HG02840 (cell line): ENCODE measurements around the gene SGO2.
"Not testable (repeated sequence)": the region's sequence is repeated elsewhere in the genome, so short reads cannot be mapped to it uniquely, and the experiment has no call there.

ENCODE experiments used
- ATAC-seq: cut with Tn5 transposase; IDR thresholded peaks from one replicate; pipeline ENCODE4 v1.9.1; 2021; ENCODE audit warnings: mild to moderate bottlenecking, moderate library complexity, moderate number of reproducible peaks; ENCODE audit not compliant: unreplicated experiment, low FRiP score

The SGO2 gene

DNA sequence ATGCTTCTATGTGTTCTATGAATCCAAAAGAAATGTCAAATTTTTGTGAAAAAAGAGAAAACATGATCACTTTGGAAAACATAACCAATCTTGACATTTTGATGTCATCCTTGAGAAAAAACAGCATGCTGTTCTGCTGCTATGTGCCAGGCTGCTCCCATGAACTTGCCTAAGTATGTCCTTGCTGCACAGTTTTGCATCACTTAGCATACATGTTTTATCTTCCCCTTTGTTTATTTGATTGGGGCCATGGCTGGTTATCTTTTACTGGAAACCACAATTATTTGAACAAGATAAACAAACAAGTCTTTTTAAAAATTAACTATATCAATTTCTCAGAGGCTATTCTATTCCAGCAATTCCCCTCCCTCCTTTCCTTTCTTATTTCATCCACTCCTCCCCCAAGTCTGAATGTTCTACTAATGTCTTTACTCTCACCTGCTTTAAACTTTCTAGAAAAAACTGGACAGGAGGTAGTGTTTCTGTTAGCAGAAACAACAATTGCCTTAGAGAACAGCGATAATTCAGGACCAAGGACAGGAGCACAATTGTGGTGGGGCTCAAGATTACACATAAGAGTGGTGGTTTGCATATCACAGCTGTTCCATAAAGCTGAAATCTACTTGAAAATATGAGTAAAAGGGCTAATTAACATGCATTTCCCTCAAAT, 66.5 kb downstream of the SGO2 start:
- no peak for ATAC-seq

DNA sequence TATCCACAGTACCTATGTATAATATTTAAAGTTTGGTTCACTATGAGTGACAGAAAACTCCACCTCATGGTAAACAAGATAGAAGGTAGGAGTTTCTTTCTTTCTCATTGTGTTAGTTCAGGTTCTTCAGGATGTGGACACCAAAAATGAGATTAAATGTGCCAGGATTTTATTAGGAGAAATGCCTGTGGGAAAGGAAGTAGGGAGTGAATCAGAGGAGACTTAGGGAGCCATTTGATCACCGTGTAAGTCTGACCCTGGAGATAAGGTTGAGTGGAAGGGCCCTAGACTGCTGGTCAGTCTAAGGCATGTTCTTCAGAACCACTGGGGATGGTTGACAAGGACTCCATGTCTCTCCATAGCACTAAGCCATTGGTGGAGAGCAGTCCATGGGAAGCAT, 67.9 kb downstream of the SGO2 start:
- no peak for ATAC-seq

- ATAC-seq = no peak
Measured at GRCh38 chr2:200595913-200596312, 69.9 kb downstream of the SGO2 start.

- no peak for ATAC-seq
Measured at GRCh38 chr2:200596774-200597570, 71.0 kb downstream of the SGO2 start.

DNA sequence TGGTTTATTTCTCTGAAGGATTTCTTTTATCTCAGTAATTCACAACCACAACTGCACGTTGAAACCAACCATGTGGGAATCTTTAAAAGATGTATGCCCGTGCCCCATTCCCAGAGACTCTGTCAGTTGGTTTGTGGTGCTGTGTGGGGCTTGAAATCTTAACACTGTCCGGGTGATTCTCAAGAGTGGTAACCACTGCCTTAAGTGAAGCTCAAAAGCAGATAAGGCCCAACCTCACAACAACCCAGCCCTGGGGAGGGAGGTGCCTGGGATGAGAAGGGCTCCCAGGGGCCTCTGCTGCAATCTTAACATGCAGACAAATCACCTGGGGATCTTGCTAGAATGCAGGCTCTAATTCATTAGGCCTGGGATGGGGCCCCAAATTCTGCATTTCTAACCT, 73.2 kb downstream of the SGO2 start:
- ATAC-seq = no peak

DNA sequence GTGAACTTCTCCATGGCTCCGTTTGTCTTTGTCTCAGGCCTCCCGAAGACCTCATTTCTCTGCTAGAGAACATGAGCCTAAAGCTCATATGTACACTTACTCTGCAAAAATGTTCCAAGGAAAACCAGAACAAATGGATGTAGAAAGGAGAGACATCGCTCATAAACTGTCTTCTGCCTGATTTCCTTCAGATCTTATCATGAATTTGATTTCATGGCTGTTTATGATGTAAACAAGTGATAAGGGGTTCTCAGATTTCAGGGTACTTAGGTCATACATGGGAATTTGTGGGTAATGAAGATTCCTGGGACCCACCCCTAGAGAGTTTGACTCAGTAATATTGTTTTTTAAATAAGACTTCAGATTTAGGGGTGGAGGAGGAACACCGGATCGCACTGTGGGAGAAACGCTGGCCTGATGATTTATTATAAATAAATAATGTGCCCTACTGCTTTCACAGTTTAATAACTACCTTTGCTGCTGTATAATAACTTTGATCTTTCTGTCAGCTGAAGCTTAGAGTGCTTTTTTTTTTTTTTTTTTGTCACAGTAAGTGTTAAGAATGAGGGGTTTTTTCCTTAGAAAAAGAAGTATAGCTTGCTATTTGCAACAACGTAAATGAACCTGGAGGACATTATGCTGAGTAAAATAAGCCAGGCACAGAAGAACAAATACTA, 74.7 kb downstream of the SGO2 start:
- no peak for ATAC-seq

DNA sequence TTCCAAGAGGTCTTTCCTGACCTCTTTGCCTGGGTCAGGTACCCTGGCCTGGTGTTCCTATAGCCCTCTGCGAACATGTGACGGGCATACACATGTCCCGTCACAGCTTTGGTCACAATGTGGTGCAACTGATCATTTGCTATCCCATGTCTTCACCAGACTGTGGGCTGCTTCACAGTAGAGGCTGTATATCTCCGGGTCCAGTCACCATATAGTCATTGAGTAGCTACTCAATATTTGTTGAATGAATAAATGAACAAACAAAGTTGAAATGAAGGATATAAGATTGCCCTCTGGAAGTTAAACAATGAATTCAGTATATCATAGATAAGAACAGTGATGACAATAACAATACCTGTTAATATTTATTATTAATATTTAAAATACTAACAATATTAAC, 76.6 kb downstream of the SGO2 start:
- ATAC-seq = no peak

DNA sequence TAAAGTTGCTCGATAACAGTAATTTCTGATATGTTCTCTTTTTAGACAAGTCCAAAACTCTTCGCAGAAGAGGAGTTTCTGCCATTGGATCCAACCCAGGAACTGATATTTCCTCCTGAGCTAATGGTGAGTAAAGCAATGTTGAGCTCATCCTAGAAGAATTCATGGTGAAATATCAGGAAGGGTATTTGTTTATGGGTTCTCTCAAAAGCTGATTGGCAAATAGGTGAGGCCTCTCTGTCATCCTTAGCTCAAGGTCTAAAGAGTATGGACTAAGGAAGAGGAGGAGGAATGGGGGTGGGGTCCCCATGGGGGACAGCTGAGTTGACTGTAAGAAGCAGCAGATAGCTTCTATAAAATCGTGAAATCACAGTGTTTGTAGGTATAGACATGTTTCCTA, 78.0 kb downstream of the SGO2 start:
- no peak for ATAC-seq

DNA sequence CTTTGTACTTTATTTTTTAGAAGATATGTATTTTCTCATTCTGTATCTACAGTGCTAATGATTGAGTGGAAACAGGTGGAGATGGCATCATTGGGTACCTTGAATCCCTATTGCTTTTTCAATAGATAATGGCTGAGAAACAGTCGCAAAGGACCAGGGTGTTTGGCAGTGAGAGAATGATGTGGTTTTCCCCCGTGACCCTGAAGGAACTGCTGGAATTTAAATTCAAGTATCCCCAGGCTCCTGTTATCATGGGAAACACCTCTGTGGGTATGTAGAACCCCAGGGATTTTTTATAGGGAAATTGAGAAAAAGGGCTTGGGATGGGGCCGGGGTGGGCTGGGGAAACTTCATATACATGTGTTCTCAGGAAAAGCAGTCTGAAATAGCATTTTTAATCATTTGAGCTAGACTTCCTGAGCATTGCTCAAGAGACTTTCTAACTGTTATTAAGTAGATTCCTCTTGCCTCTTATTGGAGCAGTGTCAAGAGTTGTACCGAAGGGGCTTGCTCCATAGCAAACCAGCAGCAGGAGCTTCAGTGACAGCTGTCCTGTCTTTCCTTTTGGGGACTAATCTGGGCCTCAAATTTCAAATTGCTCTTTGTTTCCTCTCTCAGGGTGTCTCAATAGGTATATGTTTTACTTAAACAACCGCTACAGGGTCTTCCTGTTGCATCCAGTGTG, 78.7 kb downstream of the SGO2 start:
- ATAC-seq = no peak

DNA sequence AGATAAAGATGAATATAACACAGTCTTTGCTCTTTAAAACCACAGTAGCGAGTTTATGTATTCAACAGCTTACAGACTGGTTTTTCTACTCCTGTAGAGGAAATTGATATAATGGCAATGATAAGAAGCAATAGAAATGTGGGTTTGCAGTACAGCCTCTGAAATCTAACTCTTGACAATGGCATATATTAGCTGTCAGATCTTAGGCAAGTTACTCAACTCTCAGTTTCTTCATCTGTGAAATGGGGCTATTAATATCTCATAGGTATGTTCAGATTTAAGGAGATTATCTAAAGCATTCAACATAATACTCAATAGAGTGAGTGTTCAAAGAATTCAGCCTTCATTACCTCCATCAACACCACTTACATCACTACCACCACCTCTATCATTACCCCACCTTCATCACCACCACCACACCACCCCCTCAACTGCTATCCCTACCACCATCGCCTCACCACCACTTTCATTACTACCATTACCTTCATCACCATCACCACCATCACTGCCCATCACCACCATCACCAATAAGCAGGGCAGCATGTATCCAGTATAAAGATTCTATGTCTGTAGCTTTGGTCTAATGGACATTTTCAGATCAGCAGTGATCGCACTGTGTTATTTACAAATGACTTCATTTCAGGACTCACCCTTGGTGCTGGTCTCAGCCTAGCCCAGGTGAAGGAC, 82.5 kb downstream of the SGO2 start:
- ATAC-seq = no peak

DNA sequence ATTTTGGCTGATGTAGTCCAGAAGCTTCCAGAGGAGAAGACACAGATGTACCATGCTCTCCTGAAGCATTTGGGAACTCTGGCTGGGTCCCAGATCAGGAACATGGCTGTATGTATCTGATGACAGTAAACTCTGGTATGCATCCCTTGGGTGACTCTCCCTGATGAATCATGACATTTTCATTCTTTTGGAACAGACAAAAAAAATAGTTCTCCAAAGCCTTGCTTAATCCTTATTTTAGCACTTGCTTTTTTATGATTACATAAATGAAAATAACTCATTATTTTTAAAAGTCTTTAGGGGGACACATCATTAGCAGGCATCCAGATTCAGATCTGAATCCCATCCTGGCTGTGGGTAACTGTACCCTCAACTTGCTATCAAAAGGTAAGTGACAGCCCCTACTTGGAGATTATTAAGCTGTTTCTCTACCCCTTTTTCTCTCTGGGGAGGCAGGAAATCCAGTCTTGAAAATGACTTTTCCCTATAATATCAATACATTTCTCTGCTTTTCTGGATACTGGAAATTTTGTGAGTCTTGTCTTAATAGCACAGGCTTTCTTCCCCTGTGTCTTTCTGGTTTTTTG, 83.1 kb downstream of the SGO2 start:
- ATAC-seq = no peak

GRCh38 chr2:200610217-200610616, 84.2 kb downstream of the SGO2 start:
- not testable (repeated sequence) for ATAC-seq

DNA sequence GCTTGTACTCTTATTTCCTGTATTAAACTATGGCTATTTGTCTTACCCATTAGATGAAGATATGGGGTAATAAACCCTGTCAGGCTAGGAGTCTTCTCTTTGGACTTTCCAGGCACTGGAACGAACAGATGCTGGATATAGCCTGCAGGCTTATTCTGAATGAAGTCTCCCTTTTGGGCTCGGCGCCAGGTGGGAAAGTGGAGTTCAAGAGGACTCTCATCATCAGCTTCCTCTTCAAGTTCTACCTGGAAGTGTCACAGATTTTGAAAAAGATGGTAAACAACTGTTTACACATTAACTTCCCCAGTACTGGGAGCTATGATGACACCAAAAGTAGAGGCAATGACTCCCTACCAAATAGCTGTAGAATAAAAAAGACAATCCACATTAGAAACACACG, 87.7 kb downstream of the SGO2 start:
- ATAC-seq = no peak

- ATAC-seq = no peak
Measured at GRCh38 chr2:200614249-200614648, 88.2 kb downstream of the SGO2 start.

DNA sequence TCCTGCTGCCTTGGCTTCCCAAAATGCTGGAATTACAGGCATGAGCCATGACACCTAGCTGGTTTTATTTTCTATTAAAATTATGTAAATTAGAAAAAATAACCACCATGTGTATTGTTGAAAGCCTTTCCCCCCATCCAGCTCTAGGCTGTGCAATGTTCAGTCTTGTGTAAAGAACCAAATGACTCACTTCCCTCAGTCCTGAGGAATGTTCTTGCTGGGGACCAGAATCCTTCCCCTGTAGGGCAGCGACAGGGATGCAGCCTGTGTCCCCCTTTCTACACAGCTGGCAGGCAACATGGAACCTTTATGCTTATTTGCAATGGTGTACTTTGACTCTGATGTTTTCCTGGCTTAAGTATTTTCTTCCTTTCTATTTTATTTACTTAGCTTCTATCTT, 89.2 kb downstream of the SGO2 start:
- no peak for ATAC-seq

DNA sequence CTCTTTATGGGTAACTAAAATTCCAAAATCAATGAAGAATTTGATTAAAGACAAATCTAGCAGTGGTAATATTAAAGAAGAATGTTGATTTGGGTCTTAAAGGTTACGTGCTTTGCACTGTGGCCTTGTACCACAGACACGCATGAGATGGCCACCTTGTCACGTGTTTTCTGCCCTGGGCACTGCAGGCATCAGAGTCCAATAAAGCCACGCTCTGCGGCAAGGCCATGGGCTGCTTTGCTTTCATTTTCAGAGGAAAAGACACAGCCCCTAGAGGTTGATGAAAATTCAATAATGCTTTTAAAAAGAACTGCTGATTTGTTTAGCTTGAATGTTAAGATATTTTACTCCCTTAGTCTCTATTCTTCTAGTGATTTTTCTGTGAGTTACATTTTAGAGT, 90.2 kb downstream of the SGO2 start:
- ATAC-seq = no peak

DNA sequence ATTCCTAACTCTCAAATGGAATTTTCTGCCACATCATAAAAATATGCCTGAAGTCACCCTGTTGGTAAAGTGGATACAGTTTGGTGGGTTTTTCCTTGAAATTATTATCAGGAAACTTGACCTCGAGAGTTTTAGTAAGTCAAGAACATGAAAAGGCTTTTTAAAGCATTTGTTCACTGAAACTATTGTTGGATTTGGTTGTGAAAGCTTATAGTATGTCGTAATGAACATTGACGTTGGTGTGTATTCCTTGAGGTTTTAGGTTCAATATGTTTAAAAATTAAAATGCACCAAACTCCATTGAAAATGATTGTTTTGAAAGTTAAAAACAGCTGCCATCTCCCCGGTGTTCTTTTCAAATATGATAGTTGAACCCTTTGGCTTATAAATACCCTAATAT, 90.6 kb downstream of the SGO2 start:
- no peak for ATAC-seq

GRCh38 chr2:200617156-200618053, 91.4 kb downstream of the SGO2 start:
- ATAC-seq = no peak

- ATAC-seq = no peak
Measured at GRCh38 chr2:200618054-200618419, 92.0 kb downstream of the SGO2 start.
